GM21515 (cell line): Measurements from ENCODE around the gene TMEM63A.
"Not testable (repeated sequence)": the region's sequence is repeated elsewhere in the genome, so short reads cannot be mapped to it uniquely, and the experiment has no call there.

ENCODE experiments used
- ATAC-seq: cut with Tn5 transposase; IDR thresholded peaks from one replicate; pipeline ENCODE4 v1.9.1; 2021; ENCODE audit not compliant: unreplicated experiment

Gene TMEM63A

DNA sequence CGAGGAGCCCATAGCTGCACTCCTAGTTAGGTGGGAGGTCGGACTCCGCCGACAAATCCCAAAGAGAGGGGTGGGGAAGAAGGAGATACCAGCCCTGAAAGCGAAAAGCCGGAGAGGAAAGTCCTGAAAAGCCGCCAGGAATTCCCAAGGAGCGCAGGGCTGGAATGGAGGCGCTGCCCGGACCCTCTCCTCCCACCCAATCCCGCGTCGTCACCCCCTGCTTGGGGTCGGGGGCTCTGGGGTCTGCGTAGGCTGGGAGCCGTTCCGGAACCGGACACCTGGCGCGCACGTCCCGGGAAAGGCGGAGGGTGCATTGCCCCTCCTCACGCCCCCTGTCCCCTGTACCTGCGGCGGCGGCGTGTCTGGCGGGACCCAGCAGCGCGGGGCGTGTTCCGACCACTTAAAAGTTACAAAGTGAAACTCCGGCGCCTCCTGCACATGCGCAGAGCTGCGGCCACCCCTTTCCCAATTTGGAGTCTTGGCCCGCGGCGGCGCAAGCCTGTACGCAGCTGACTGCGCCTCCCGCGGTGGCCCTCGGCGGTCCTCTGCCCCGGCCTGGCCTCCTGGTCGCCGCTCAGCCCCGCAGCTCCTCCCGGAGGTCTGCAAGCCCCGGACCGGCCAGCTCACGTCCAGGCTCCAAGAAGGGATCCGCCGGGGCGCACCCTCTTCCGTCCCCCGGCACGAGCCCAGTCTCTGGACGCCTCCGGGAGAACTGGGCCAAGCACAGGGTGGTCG, at the start of gene TMEM63A:
Gene TMEM63A (minus strand): TSS at position 422 of the 735 bp plus-strand sequence. CDS start 4,800 bp downstream, outside the sequence.
- peak; percentile 74 for ATAC-seq

GRCh38 chr1:225931270-225932136, 49.3 kb upstream of the TMEM63A start:
- no peak for ATAC-seq

- no peak for ATAC-seq
Measured at GRCh38 chr1:225930566-225930965, 48.4 kb upstream of the TMEM63A start.

DNA sequence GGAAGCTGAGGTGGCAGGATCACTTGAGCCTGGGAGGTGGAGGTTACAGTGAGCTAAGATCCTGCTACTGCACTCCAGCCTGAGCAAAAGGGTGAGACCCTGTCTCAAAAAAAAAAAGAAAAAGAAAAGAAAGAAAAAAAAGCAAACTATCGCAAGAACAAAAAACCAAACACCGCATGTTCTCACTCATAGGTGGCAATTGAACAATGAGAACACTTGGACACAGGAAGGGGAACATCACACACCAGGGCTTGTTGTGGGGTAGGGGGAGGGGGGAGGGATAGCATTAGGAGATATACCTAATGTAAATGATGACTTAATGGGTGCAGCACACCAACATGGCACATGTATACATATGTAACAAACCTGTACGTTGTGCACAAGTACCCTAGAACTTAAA, 47.3 kb upstream of the TMEM63A start:
- ATAC-seq: not testable (repeated sequence)

DNA sequence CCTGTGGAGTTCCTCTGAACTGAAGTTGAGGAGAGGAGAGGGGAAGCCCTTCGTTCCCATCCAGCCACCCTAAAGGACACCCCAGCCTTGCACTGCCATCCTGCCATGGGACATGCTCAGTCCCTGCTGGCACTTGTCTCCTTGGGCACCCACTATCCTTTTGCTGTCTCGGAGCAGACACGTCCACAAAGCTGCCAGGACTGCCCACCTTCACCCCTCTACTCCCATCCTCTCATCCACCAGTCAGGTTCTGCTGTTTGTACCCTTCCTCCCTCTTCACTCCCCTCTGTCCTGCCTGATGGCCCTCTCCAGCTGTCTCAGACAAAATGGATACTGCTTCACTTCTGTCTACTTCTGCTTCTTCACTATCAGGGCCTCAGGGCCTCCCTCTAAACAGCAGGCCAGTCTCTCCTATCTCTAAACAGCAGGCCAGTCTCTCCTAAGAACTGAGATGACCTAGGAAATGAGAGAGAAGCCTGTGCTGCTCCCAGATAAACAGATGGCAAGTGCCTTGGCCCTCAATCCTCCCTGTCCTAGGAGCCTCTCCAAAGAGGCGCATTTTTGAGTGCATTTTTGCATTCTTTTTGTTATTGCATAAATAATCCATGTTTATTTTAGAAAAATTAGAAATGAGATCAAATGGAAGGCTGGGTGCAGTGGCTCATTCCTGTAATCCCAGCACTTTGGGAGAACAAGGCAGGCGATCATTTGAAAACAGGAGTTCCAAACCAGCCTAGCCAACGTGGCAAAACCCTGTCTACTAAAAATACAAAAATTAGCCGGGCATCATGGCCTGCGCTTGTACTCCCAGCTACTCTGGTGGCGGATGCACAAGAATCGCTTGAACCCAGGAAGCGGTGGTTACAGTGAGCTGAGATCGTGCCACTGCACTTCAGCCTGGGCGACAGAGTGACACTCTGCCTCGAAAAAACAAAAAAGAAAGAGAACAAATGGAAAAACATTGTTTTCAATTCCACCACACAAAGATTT, 46.3 kb upstream of the TMEM63A start:
- ATAC-seq: no peak

GRCh38 chr1:225926551-225927113, 44.5 kb upstream of the TMEM63A start:
- no peak for ATAC-seq

- peak; percentile 98 for ATAC-seq
Measured at GRCh38 chr1:225923692-225924555, 41.7 kb upstream of the TMEM63A start, which contains the start of gene PYCR2. PYCR2 (minus strand) TSS chr1:225924250; CDS start chr1:225924110, 140 bp downstream.

GRCh38 chr1:225923381-225923691, 41.2 kb upstream of the TMEM63A start:
- ATAC-seq: no peak

GRCh38 chr1:225921734-225922709, 39.8 kb upstream of the TMEM63A start:
- no peak for ATAC-seq

DNA sequence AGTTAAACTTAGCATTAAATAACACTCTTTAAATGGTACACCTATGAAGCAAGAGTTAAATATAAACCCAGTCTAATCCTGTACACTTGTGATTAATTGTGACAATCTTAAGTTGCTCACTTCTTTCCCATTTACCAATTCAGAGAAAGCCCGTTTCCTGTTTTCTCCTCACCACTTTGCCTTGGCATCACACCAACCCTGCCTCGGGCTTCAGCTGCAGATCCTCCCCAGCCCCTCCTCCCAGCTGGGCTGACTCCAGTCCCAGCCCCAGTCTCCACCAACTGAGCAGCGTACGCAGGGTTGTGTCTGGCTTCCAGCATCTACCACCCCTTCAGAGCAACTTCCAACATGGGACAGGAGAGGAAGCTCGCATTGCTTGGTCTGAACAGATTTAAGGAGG, 37.7 kb upstream of the TMEM63A start:
- no peak for ATAC-seq

- no peak for ATAC-seq
Measured at GRCh38 chr1:225918280-225918679, 36.1 kb upstream of the TMEM63A start.

GRCh38 chr1:225917536-225917935, 35.4 kb upstream of the TMEM63A start:
- ATAC-seq: no peak

DNA sequence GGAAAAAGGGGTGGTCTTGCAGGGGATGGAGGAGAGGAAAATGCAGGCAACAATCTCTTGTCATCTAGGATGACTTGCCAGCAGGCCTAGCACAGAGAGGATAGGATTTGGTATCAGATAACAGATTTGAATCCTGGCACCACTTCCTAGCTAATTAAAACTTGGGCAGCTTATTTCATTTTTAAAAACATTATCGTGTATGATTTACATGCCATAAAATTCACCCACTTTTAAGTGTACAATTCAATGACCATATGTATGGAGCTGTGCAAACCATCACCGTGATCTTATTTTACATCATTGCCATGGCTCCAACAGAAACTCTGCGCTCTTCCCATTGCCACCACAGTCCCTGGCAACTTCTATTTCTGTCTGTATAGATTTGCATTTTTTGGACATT, 34.9 kb upstream of the TMEM63A start:
- no peak for ATAC-seq

- ATAC-seq: no peak
Measured at GRCh38 chr1:225915538-225915991, 33.4 kb upstream of the TMEM63A start.

- ATAC-seq: no peak
Measured at GRCh38 chr1:225914947-225915346, 32.8 kb upstream of the TMEM63A start.

- no peak for ATAC-seq
Measured at GRCh38 chr1:225914391-225914790, 32.2 kb upstream of the TMEM63A start.

DNA sequence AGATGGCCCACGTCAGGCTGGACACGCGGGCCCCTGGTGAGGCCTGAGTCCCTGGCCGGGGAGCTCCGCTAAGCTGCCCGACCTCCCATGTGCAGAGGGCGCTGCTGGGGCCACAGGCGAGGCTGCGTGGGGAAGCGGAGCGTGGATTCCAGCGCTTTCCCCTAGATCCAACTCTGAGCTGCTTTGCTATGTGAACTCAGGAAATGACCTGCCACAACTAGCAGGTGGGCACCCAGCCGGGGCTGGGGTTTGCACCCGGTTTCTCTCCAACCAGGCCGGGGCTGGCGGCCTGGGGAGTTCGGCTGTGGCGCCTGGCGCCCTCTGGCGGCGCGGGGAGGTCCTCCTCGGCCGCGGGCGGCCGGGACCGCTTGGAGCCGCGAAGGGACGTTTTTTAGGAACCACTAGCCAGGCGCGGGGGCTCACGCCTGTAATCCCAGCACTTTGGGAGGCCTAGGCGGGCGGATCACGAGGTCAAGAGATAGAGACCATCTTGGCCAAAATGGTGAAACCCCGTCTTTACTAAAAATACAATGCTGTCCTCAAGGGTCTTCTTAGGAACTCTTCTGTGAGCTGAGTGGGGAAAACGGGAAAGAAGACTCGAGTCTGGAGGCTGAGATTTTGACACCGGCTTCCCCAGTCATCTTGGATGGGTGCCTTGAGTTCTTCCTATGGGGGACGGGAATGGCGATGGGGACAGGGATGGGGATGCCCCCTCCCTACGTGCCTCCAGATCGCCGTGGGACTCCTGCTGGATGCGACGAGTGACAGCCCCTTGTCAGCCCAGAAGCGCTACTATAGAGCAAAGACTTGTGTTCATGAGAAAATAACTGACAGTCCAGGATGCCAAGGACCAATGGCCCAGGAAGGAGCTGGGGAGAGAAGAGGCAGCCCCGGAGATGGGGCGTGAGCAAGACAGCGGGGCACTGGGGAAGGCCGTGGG, 29.3 kb upstream of the TMEM63A start:
- no peak for ATAC-seq
